Measurements from ENCODE around the gene RNU5B-1.
"Not testable (repeated sequence)": the region's sequence is repeated elsewhere in the genome, so short reads cannot be mapped to it uniquely, and the experiment has no call there.

The RNU5B-1 gene

DNA sequence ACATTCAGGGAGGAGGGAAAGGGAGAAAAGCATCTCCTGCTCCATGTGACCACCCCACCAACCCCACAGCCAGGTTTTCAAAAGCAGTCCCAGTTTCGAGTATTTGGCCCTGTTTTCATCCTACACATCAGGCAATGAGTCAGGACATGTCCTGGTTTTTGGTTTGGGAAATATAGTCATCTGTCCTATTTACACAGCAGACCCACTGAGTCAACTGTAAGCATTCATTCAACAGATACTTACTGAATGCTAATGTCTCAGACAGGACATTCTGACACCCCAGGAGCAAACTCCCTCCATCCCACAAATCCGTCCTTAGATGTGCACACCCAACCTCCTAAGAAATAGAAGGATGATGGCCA, 40.4 kb downstream of the RNU5B-1 start:
- DNase-seq, result no peak

DNA sequence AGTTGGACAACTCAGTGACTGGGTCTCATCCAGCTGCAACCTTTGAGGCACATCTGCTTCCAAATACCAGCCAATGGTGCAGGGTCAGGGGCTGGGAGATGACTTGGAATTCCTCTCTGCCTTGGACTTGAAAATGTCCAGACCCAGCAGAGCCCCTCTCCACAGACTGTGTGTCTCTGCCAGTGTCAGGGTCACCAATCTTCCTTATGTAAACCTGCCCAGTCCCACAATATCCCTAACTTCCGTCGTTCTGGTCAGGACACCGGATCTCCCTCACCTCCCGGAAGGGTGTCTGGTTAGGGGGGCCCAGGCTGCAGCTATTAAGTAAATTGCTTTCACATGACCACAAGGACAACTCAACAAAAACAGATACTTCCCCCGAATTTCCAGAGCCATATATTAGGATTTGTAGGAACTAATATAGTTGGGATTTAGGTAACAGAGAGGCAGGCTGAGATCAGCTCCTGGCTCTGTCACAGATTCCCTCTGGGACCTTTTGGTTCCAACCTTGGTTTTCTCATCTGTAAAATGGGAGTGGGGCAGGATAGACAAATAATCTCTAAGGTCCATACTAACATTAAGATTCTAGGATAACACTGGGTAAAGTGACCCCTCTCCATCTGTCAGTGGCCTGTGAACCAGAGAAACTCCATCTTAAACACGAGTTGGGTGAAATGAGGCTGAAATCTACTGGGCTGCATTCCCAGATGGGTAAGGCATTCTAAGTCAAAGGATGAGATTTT, 42.5 kb downstream of the RNU5B-1 start:
- DNase-seq, result no peak

DNA sequence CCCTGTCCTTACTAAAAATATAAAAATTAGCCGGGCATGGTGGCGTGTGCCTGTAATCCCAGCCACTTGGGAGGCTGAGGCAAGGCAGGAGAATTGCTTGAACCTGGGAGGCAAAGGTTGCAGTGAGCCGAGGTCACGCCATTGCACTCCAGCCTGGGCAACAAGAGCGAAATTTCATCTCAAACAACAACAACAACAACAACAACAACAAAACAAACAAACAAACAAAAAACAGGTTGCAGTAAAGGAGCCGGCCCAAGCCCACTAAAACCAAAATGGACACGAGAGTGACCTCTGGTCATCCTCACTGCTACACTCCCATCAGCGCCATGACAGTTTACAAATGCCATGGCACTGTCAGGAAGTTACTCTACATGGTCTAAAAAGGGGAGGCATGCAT, 43.3 kb downstream of the RNU5B-1 start:
- not testable (repeated sequence) for DNase-seq

DNA sequence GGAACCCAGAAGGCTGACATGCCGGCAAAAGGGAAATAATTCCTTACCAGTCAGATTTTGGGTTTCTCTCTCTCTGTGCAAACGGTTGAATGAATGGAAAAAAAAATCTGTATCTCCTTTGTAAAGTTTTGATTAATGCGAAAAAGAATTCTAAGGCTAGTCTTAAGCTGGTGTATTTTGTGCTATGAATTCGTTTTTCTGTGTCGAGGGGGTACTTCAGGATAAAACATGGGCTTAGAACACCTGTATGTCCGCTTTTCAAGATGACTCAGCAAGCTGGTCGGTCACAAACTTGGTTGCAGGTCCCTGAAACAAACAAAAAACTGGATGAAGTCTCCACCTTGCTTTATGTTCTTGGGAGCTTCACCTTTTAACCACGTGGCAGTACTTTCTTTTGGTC, 44.9 kb downstream of the RNU5B-1 start:
- no peak for DNase-seq

DNA sequence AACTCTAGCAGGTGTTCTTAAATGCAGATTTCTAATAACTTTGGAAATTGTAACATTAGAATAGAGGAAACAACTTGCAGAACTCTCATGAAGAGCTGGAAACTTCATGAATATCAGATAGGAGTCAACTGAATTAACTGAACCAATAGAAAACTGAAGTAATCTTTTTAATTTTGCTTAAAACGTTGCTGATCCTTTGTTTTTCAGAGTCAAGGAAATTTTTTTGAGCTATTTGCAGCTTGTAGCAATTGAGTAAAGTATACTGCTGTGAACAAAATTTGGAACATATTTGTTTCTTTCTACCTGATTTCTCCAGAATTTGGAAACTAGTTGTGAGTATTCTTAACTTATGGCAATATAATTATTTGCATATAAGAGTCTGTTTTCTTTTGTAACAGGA, 47.5 kb downstream of the RNU5B-1 start:
- not testable (repeated sequence) for DNase-seq
